ENCODE measurements around the gene SH3RF2.

Gene SH3RF2

GRCh38 chr5:146051678-146052077 is 115.3 kb downstream of the SH3RF2 start:
- no peak for TF ChIP-seq CTCF (IDR thresholded peaks at IDR 0.05; ENCODE audit: low read depth, low read length)
- no peak overlapping the region for H3K4me3 ChIP-seq (ENCODE audit: low read depth, low read length)

GRCh38 chr5:146052780-146053179 is 116.4 kb downstream of the SH3RF2 start:
- no peak overlapping the region for H3K4me3 ChIP-seq (ENCODE audit: low read depth, low read length)
- TF ChIP-seq CTCF (IDR thresholded peaks at IDR 0.05; ENCODE audit: low read depth, low read length): 0 out of 2 replicates have a peak, but pooled peaks have one; percentile 18

- no peak for TF ChIP-seq CTCF (IDR thresholded peaks at IDR 0.05; ENCODE audit: low read depth, low read length)
- no peak overlapping the region for H3K4me3 ChIP-seq (ENCODE audit: low read depth, low read length)
These were observed 119.1 kb downstream of the SH3RF2 start for GRCh38 chr5:146055432-146055831.

GRCh38 chr5:146059460-146060220 is 123.3 kb downstream of the SH3RF2 start:
- H3K4me3 ChIP-seq (ENCODE audit: low read depth, low read length): no peak overlapping the region
- TF ChIP-seq CTCF (IDR thresholded peaks at IDR 0.05; ENCODE audit: low read depth, low read length): no peak

- no peak for TF ChIP-seq CTCF (IDR thresholded peaks at IDR 0.05; ENCODE audit: low read depth, low read length)
- H3K4me3 ChIP-seq (ENCODE audit: low read depth, low read length): no peak overlapping the region
These were observed 123.8 kb downstream of the SH3RF2 start for GRCh38 chr5:146060221-146060585.

GRCh38 chr5:146066968-146067367 is 130.6 kb downstream of the SH3RF2 start:
- H3K4me3 ChIP-seq (ENCODE audit: low read depth, low read length): no peak overlapping the region
- no peak for TF ChIP-seq CTCF (IDR thresholded peaks at IDR 0.05; ENCODE audit: low read depth, low read length)

GRCh38 chr5:146068206-146068605 is 131.8 kb downstream of the SH3RF2 start:
- TF ChIP-seq CTCF (IDR thresholded peaks at IDR 0.05; ENCODE audit: low read depth, low read length): no peak
- no peak overlapping the region for H3K4me3 ChIP-seq (ENCODE audit: low read depth, low read length)

All from WI38 (cell line).